Frontal cortex (tissue), 1 donor: ENCODE measurements around the gene DYRK1A. TPM values are rescaled to one million over a fixed set of nuclear protein-coding genes. Genes with fewer than 3 reads are reported as not detected.

Experiments used
- total RNA-seq: library from RNA; depleted of rRNA; stranded (reverse); fragments of >200 nt; gene quantifications from one replicate; pipeline ENCODE4 v1.2.3, GENCODE V29; 2014

Gene DYRK1A
- total RNA-seq, 1 donor from 2014 or later: 172 TPM

Other genes starting within 250 kb of the DYRK1A start
- 37.5 TPM for gene VPS26C, start 99.4 kb upstream of the DYRK1A start, total RNA-seq